Activated CD4-positive, alpha-beta T cell treated with anti-CD3 and anti-CD28 coated beads, Interleukin-2, Interleukin-6, amounts not matched to agents 100 ng/mL and 50 ng/mL, durations not matched to agents 16 hours and 8 hours (primary cell): ENCODE data around the gene DUX4.
"Not testable (repeated sequence)": the region's sequence is repeated elsewhere in the genome, so short reads cannot be mapped to it uniquely, and the experiment has no call there.

Source experiments
- DNase-seq: peaks from one replicate; pipeline ENCODE4 v3.0.0-alpha.2; 2020

DUX4 gene

DNA sequence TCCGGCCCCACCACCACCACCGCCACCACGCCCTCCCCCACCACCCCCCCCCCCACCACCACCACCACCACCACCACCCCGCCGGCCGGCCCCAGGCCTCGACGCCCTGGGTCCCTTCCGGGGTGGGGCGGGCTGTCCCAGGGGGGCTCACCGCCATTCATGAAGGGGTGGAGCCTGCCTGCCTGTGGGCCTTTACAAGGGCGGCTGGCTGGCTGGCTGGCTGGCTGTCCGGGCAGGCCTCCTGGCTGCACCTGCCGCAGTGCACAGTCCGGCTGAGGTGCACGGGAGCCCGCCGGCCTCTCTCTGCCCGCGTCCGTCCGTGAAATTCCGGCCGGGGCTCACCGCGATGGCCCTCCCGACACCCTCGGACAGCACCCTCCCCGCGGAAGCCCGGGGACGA lies at the start of gene DUX4:
TSS of gene DUX4 (plus strand) at position 347 of the 400 bp plus-strand sequence. CDS start at position 347, 0 bp downstream.
- not testable (repeated sequence) for DNase-seq

GRCh38 chr4:190175436-190175835 lies 1.9 kb downstream of the DUX4 start:
- not testable (repeated sequence) for DNase-seq

- peak; percentile 27 for DNase-seq
Measured at GRCh38 chr4:190177727-190178605, 4.4 kb downstream of the DUX4 start.

- not testable (repeated sequence) for DNase-seq
Measured at GRCh38 chr4:190178606-190178990, 5.0 kb downstream of the DUX4 start.

DNA sequence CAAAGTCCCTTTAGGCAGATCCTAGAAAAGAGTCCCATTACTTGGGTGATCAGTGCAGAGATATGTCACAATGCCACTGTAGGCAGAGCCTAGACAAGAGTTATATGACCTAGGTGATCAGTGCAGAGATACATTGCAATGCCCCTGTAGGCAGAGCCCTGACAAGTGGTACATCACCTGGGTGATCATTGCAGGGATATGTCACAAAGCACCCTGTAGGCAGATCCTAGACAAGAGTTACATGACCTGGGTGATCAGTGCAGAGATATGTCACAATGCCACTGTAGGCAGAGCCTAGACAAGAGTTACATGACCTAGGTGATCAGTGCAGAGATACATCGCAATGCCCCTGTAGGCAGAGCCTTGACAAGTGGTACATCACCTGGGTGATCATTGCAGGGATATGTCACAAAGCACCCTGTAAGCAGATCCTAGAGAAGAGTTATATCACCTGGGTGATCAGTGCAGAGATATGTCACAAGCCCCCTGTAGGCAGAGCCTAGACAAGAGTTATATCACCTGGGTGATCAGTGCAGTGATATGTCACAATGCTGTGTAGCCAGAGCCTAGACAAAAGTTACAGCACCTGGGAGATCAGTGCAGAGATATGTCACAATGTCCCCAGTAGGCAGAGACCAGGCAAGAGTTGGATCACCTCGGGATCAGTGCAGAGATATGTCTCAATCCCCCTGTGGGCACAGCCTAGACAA lies 5.6 kb downstream of the DUX4 start:
- peak; percentile 5 for DNase-seq

DNA sequence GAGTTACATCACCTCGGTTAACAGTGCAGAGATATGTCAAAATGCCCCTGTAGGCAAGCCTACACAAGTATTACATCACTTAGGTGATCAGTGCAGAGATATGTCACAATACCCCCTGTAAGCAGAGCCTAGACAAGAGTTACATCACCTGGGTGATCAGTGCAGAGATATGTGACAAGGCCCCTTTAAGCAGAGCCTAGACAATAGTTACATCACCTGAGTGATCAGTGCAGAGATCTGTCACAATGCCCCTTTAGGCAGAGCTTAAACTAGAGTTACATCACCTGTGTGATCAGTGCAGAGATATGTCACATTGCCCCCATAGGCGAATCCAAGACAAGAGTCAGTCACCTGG lies 6.1 kb downstream of the DUX4 start:
- not testable (repeated sequence) for DNase-seq

GRCh38 chr4:190180947-190181346 lies 7.4 kb downstream of the DUX4 start:
- DNase-seq: not testable (repeated sequence)

GRCh38 chr4:190181481-190182100 lies 8.0 kb downstream of the DUX4 start:
- DNase-seq: peak; percentile 24

DNA sequence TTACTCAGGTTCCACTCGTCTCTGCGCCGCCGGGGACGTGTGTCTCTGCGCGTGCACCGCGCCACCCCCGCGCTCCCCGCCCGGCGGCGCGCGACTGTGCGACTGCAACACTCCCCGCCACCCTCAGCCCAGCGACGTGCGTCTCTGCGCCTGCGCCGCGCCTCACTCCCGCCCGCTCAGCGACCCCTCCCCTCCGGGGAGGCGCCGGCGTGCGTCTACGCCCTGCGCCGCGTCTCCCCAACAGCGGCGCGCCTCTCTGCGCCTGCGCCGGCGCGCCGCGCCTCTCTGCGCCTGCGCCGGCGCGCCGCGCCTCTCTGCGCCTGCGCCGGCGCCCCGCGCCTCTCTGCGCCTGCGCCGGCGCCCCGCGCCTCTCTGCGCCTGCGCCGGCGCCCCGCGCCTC lies 29.9 kb downstream of the DUX4 start:
- DNase-seq: not testable (repeated sequence)
